MCF 10A (cell line): Measurements from ENCODE around the gene NDUFAF4. TPM values are rescaled to one million over a fixed set of nuclear protein-coding genes. Genes with fewer than 3 reads are reported as not detected.

Source experiments
- BruUV-seq: library from RNA; stranded (reverse); fragments of 400-500 nt; replicated peaks from 2 replicates; lab custom pipeline; 2021; lab: Mats Ljungman, UMichigan
- CTCF ChIA-PET: fragments of 300-600 bp; sonication (Branson Sonifier 250); formaldehyde crosslinking; extraction: SDS; loops from one replicate; lab custom pipeline; 2021; ENCODE audit warnings: antibody characterized with exemption, inconsistent platforms; lab: Yijun Ruan, JAX
- POLR2A ChIA-PET: fragments of 300-600, 350-650 bp; sonication (Branson Sonifier 250); formaldehyde crosslinking; extraction: SDS; loops from one replicate; lab custom pipeline; 2020; ENCODE audit warnings: antibody characterized with exemption, inconsistent platforms; lab: Yijun Ruan, JAX
- DNase-seq: peaks from one replicate; pipeline ENCODE4 v3.0.0-alpha.2; 2018; ENCODE audit not compliant: unreplicated experiment
- H3K27ac Mint-ChIP-seq: one replicate; pipeline ENCODE4 v1.8.0; 2022; ENCODE audit warnings: mild to moderate bottlenecking, low read depth, mixed read lengths; ENCODE audit not compliant: unreplicated experiment
- H3K27me3 Mint-ChIP-seq: one replicate; pipeline ENCODE4 v1.8.0; 2022; ENCODE audit warnings: mixed read lengths; ENCODE audit not compliant: insufficient read depth, unreplicated experiment
- H3K36me3 Mint-ChIP-seq: one replicate; pipeline ENCODE4 v1.8.0; 2022; ENCODE audit warnings: mild to moderate bottlenecking, moderate library complexity, mixed read lengths; ENCODE audit not compliant: insufficient read depth, unreplicated experiment
- H3K4me1 Mint-ChIP-seq: one replicate; pipeline ENCODE4 v1.8.0; 2022; ENCODE audit warnings: mixed read lengths; ENCODE audit not compliant: insufficient read depth, unreplicated experiment
- H3K4me3 Mint-ChIP-seq: one replicate; pipeline ENCODE4 v1.8.0; 2022; ENCODE audit warnings: mild to moderate bottlenecking, moderate library complexity, mixed read lengths; ENCODE audit not compliant: unreplicated experiment
- H3K9me3 Mint-ChIP-seq: one replicate; pipeline ENCODE4 v1.8.0; 2022; ENCODE audit warnings: mixed read lengths; ENCODE audit not compliant: unreplicated experiment
- CTCF ChIP-seq: fragments of 200-600 bp; IDR thresholded peaks from one replicate; pipeline ENCODE4 v1.8.0; 2022; ENCODE audit warnings: antibody characterized with exemption, mild to moderate bottlenecking; ENCODE audit not compliant: unreplicated experiment
- intact Hi-C: fragments of 100-400 bp; cut with micrococcal nuclease; formaldehyde crosslinking; loops from 2 replicates; pipeline ENCODE4 v1.14.1; 2022
- total RNA-seq: library from RNA; stranded (reverse); gene quantifications from 2 replicates; pipeline ENCODE4 v1.2.3, GENCODE V29; 2022

The NDUFAF4 gene
- total RNA-seq, 1 experiment from 2014 or later = 42.5 TPM

- TF ChIP-seq CTCF = no peak
- Mint-ChIP-seq H3K4me1 (no peaks in the 10 kb centered on the region), H3K27ac (no peak overlapping the region), H3K4me3 (no peak overlapping the region), H3K9me3 (no peaks in the 10 kb centered on the region), H3K36me3 (no peaks in the 10 kb centered on the region), H3K27me3 (peaks cover 92% of the 10 kb centered on the region)
- DNase-seq = no peak
- CTCF ChIA-PET = interaction anchor here (0.7 to 2.9 kb wide), 6 partner anchors 9 to 281 kb away, joined by 3 to 24 read pairs (median 5); partner anchors contain the start of gene NDUFAF4
- intact Hi-C loops = no loop called here
- BruUV-seq = no TSS peak
- POLR2A ChIA-PET = interaction anchor here (1.1 to 1.4 kb wide), 2 partner anchors 8 to 15 kb away, joined by 3 read pairs; no protein-coding TSS in a partner anchor
Observed at GRCh38 chr6:96907498-96907897, 9.8 kb upstream of the NDUFAF4 start.

GRCh38 chr6:96900873-96901272 is 3.2 kb upstream of the NDUFAF4 start:
- H3K4me3 Mint-ChIP-seq = no peak overlapping the region
- no peaks in the 10 kb centered on the region for H3K9me3 Mint-ChIP-seq
- intact Hi-C loops = no loop called here
- POLR2A ChIA-PET = no interaction called here
- no peak for TF ChIP-seq CTCF
- no peak for DNase-seq
- H3K4me1 Mint-ChIP-seq = peaks cover 12% of the 10 kb centered on the region
- no peak overlapping the region for H3K27ac Mint-ChIP-seq
- CTCF ChIA-PET = interaction anchor here (5.1 kb wide), 1 partner anchor 160 kb away, joined by 82 read pairs; no protein-coding TSS in a partner anchor
- peaks cover 9% of the 10 kb centered on the region for H3K36me3 Mint-ChIP-seq
- peaks cover 52% of the 10 kb centered on the region for H3K27me3 Mint-ChIP-seq
- BruUV-seq = no TSS peak

GRCh38 chr6:96899451-96899998 is 1.8 kb upstream of the NDUFAF4 start:
- no peak for TF ChIP-seq CTCF
- H3K27ac Mint-ChIP-seq = no peak overlapping the region
- H3K4me3 Mint-ChIP-seq = no peak overlapping the region
- intact Hi-C loops = loop anchor here (1.0 to 10.0 kb wide), 3 partner anchors 155 to 355 kb away; no protein-coding TSS in a partner anchor
- peaks cover 38% of the 10 kb centered on the region for H3K27me3 Mint-ChIP-seq
- H3K9me3 Mint-ChIP-seq = no peaks in the 10 kb centered on the region
- ChIA-PET POLR2A (interaction anchor here (0.6 to 1.8 kb wide), 6 partner anchors 9 to 1323 kb away, joined by 3 to 8 read pairs (median 3); partner anchors contain the start of gene GPR63), CTCF (interaction anchor here (0.5 to 5.1 kb wide), 31 partner anchors 9 to 511 kb away, joined by 3 to 82 read pairs (median 4); no protein-coding TSS in a partner anchor)
- BruUV-seq = no TSS peak
- DNase-seq = no peak
- peaks cover 16% of the 10 kb centered on the region for H3K4me1 Mint-ChIP-seq
- peaks cover 19% of the 10 kb centered on the region for H3K36me3 Mint-ChIP-seq

- CTCF ChIA-PET = interaction anchor here (0.5 to 5.1 kb wide), 35 partner anchors 9 to 1258 kb away, joined by 3 to 82 read pairs (median 4); no protein-coding TSS in a partner anchor
Observed at GRCh38 chr6:96899019-96899418, 1.3 kb upstream of the NDUFAF4 start.

More at GRCh38 chr6:96899019-96899418, 1.3 kb upstream of the NDUFAF4 start:
- H3K4me3 Mint-ChIP-seq = no peak overlapping the region
- no peak overlapping the region for H3K27ac Mint-ChIP-seq
- no TSS peak for BruUV-seq
- POLR2A ChIA-PET = interaction anchor here (0.6 to 1.8 kb wide), 6 partner anchors 9 to 1322 kb away, joined by 3 to 8 read pairs (median 3); partner anchors contain the start of gene GPR63
- TF ChIP-seq CTCF = peak; percentile 49
- peaks cover 35% of the 10 kb centered on the region for H3K27me3 Mint-ChIP-seq
- intact Hi-C loops = loop anchor here (1.0 to 10.0 kb wide), 3 partner anchors 155 to 354 kb away; no protein-coding TSS in a partner anchor
- peak; percentile 46 for DNase-seq
- peaks cover 23% of the 10 kb centered on the region for H3K36me3 Mint-ChIP-seq
- peaks cover 16% of the 10 kb centered on the region for H3K4me1 Mint-ChIP-seq
- no peaks in the 10 kb centered on the region for H3K9me3 Mint-ChIP-seq
